Lower leg skin (tissue), 3 donors: ENCODE results near the gene MTHFD1L.

ENCODE experiments used
- CTCF ChIP-seq, 3 donors: fragments of 450-650 bp; IDR thresholded peaks; one replicate each; pipeline ENCODE4 v1.5.1; 2016; ENCODE audit warnings: antibody characterized with exemption in 3 of 3, mild to moderate bottlenecking in 3 of 3, moderate library complexity in 2 of 3
- POLR2A ChIP-seq, 2 donors: fragments of 450-650 bp; IDR thresholded peaks; one replicate each; pipeline ENCODE4 v1.6.1; 2016 to 2017; ENCODE audit warnings: antibody characterized with exemption in 2 of 2, mild to moderate bottlenecking in 1 of 2, moderate library complexity in 1 of 2

GRCh38 chr6:150919938-150920337, 54.4 kb downstream of the MTHFD1L start:
- TF ChIP-seq CTCF (IDR thresholded peaks at IDR 0.05) (no peak), POLR2A (IDR thresholded peaks at IDR 0.05) (no peak)
